ENCODE measurements around the gene PRKAG2.

PRKAG2 gene

GRCh38 chr7:151684408-151685175, 192.3 kb downstream of the PRKAG2 start:
- no peak for DNase-seq

GRCh38 chr7:151683615-151684407, 193.1 kb downstream of the PRKAG2 start:
- DNase-seq = no peak

GRCh38 chr7:151682831-151683614, 193.9 kb downstream of the PRKAG2 start:
- no peak for DNase-seq

GRCh38 chr7:151681726-151682125, 195.2 kb downstream of the PRKAG2 start:
- no peak for DNase-seq

GRCh38 chr7:151680810-151681209, 196.1 kb downstream of the PRKAG2 start:
- no peak for DNase-seq

- no peak for DNase-seq
These were observed 196.9 kb downstream of the PRKAG2 start for GRCh38 chr7:151679881-151680612.

GRCh38 chr7:151679071-151679708, 197.7 kb downstream of the PRKAG2 start:
- DNase-seq = no peak

GRCh38 chr7:151678227-151678604, 198.7 kb downstream of the PRKAG2 start:
- DNase-seq = no peak

GRCh38 chr7:151677581-151678226, 199.2 kb downstream of the PRKAG2 start:
- DNase-seq = no peak

- no peak for DNase-seq
These were observed 200.2 kb downstream of the PRKAG2 start for GRCh38 chr7:151676759-151677158.

GRCh38 chr7:151675196-151675920, 201.6 kb downstream of the PRKAG2 start:
- no peak for DNase-seq

GRCh38 chr7:151674161-151674920, 202.6 kb downstream of the PRKAG2 start:
- no peak for DNase-seq

GRCh38 chr7:151673216-151673615, 203.7 kb downstream of the PRKAG2 start:
- no peak for DNase-seq

- DNase-seq = no peak
These were observed 204.2 kb downstream of the PRKAG2 start for GRCh38 chr7:151672716-151673115.

GRCh38 chr7:151671514-151671913, 205.4 kb downstream of the PRKAG2 start:
- DNase-seq = no peak

- DNase-seq = no peak
These were observed 207.2 kb downstream of the PRKAG2 start for GRCh38 chr7:151669762-151670161.

GRCh38 chr7:151666886-151667285, 210.0 kb downstream of the PRKAG2 start:
- DNase-seq = no peak

GRCh38 chr7:151665368-151665767, 211.5 kb downstream of the PRKAG2 start:
- DNase-seq = no peak

GRCh38 chr7:151664268-151664667, 212.6 kb downstream of the PRKAG2 start:
- no peak for DNase-seq
